A673 (cell line): ENCODE data around the gene SLC28A1. TPM values are rescaled to one million over a fixed set of nuclear protein-coding genes. Genes with fewer than 3 reads are reported as not detected.
"Not testable (repeated sequence)": the region's sequence is repeated elsewhere in the genome, so short reads cannot be mapped to it uniquely, and the experiment has no call there.

Experiments
- BruUV-seq: library from RNA; stranded (reverse); fragments of 400-500 nt; replicated peaks from 2 replicates; lab custom pipeline; 2021; lab: Mats Ljungman, UMichigan
- CTCF ChIA-PET: fragments of 300-600 bp; sonication (Branson Sonifier 250); formaldehyde crosslinking; loops from one replicate; lab custom pipeline; 2022; ENCODE audit warnings: antibody characterized with exemption; lab: Charles Lee
- POLR2A ChIA-PET: fragments of 300-600 bp; sonication (Branson Sonifier 250); formaldehyde crosslinking; loops from one replicate; lab custom pipeline; 2022; ENCODE audit warnings: antibody characterized with exemption; ENCODE audit not compliant: low non-redundant PET; lab: Charles Lee
- DNase-seq: peaks from one replicate; pipeline ENCODE4 v3.0.0-alpha.2; 2015; ENCODE audit warnings: low spot score
- H3K27ac ChIP-seq: fragments of 200-600 bp; sonication (generic); 2 replicates; pipeline ENCODE4 v1.5.1; 2016; ENCODE audit warnings: mixed run types, low read depth, mild to moderate bottlenecking, mixed read lengths, antibody characterized with exemption, low read length; ENCODE audit not compliant: poor library complexity, severe bottlenecking
- H3K27me3 ChIP-seq: fragments of 200-600 bp; sonication (generic); replicated peaks from 2 replicates; pipeline ENCODE4 v1.6.1; 2017; ENCODE audit warnings: mixed run types, low read depth, mild to moderate bottlenecking, mixed read lengths, antibody characterized with exemption, low read length; ENCODE audit not compliant: insufficient read depth, poor library complexity
- H3K36me3 ChIP-seq: fragments of 200-600 bp; sonication (generic); 2 replicates; pipeline ENCODE4 v1.6.1; 2016; ENCODE audit warnings: mixed run types, mild to moderate bottlenecking, mixed read lengths, antibody characterized with exemption, low read length; ENCODE audit not compliant: insufficient read depth, poor library complexity, severe bottlenecking
- H3K4me1 ChIP-seq: fragments of 200-600 bp; sonication (generic); 2 replicates; pipeline ENCODE4 v1.6.1; 2017; ENCODE audit warnings: mixed run types, mild to moderate bottlenecking, mixed read lengths, antibody characterized with exemption, low read length; ENCODE audit not compliant: insufficient read depth, poor library complexity, severe bottlenecking
- H3K4me3 ChIP-seq: fragments of 200-600 bp; sonication (generic); 2 replicates; pipeline ENCODE4 v1.5.1; 2016; ENCODE audit warnings: low read depth, mixed run types, mild to moderate bottlenecking, mixed read lengths, low read length; ENCODE audit not compliant: poor library complexity, severe bottlenecking
- H3K9me3 ChIP-seq: fragments of 200-600 bp; sonication (generic); 2 replicates; pipeline ENCODE4 v1.6.1; 2016; ENCODE audit warnings: mixed run types, low read depth, mild to moderate bottlenecking, mixed read lengths, antibody characterized with exemption, low read length; ENCODE audit not compliant: poor library complexity, severe bottlenecking
- CTCF ChIP-seq: fragments of 300-800, 200-600 bp; sonication (generic); conservative IDR thresholded peaks from 2 replicates; pipeline ENCODE4 v1.5.1; 2017; ENCODE audit warnings: low read depth, mild to moderate bottlenecking, antibody characterized with exemption, low read length, moderate library complexity, mixed read lengths
- EZH2 ChIP-seq: fragments of 200-600 bp; sonication (generic); IDR thresholded peaks from 2 replicates; pipeline ENCODE4 v1.6.1; 2017; ENCODE audit warnings: borderline replicate concordance, low read depth, mild to moderate bottlenecking, mixed read lengths, antibody characterized with exemption, low read length; ENCODE audit not compliant: poor library complexity, severe bottlenecking
- intact Hi-C: fragments of 100-400 bp; cut with micrococcal nuclease; formaldehyde crosslinking; loops from one replicate; pipeline ENCODE4 v1.10.0; 2022; ENCODE audit not compliant: unreplicated experiment
- total RNA-seq: library from RNA; stranded (reverse); gene quantifications from 2 replicates; pipeline ENCODE4 v1.2.3, GENCODE V29; 2021

SLC28A1 gene
- total RNA-seq, 1 experiment from 2014 or later = not detected

GRCh38 chr15:84874981-84875699 is 9.3 kb upstream of the SLC28A1 start:
- ChIA-PET POLR2A (no interaction called here), CTCF (interaction anchor here (1.1 kb wide), 1 partner anchor 304 kb away, joined by 7 read pairs; no protein-coding TSS in a partner anchor)
- DNase-seq = no peak
- BruUV-seq = no TSS peak
- H3K4me3 ChIP-seq = no peak overlapping the region
- intact Hi-C loops = no loop called here
- no peaks in the 10 kb centered on the region for H3K9me3 ChIP-seq
- no peaks in the 10 kb centered on the region for H3K27me3 ChIP-seq
- H3K27ac ChIP-seq = no peak overlapping the region
- no peak for TF ChIP-seq CTCF
- H3K36me3 ChIP-seq = no peaks in the 10 kb centered on the region
- no peaks in the 10 kb centered on the region for H3K4me1 ChIP-seq

- Histone ChIP-seq H3K9me3 (no peaks in the 10 kb centered on the region), H3K4me3 (no peak overlapping the region), H3K27me3 (no peaks in the 10 kb centered on the region), H3K27ac (no peak overlapping the region), H3K4me1 (no peaks in the 10 kb centered on the region), H3K36me3 (no peaks in the 10 kb centered on the region)
- TF ChIP-seq CTCF (no peak), EZH2 (no peak)
- intact Hi-C loops = no loop called here
- ChIA-PET POLR2A (no interaction called here), CTCF (interaction anchor here (0.7 to 1.1 kb wide), 2 partner anchors 21 to 305 kb away, joined by 3 to 7 read pairs; no protein-coding TSS in a partner anchor)
- DNase-seq = no peak
- no TSS peak for BruUV-seq
Observed at GRCh38 chr15:84876269-84876668, 8.2 kb upstream of the SLC28A1 start.

DNA sequence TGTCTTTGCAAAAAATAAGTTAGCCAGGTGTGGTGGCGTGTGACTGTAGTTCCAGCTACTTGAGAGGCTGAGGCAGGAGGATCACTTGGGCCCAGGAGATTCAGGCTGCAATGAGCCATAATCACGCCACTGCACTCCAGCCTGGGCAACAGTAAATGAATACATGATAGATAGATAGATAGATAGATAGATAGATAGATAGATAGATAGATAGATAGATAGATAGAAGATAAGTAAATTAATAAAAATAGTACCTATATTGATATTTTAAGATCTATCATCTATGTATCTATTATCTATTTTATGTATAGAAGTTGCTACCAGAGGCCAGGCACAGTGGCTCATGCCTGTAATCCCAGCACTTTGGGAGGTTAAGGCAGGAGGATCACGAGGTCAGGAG is 6.8 kb upstream of the SLC28A1 start:
- H3K4me1 ChIP-seq, H3K27ac ChIP-seq, H3K27me3 ChIP-seq, POLR2A ChIA-PET, H3K36me3 ChIP-seq, BruUV-seq, DNase-seq, H3K4me3 ChIP-seq, H3K9me3 ChIP-seq: not testable (repeated sequence)
- intact Hi-C loops = loop anchor here (2.0 kb wide), 1 partner anchor 289 kb away; no protein-coding TSS in a partner anchor
- CTCF ChIA-PET = interaction anchor here (1.2 kb wide), 2 partner anchors 50 to 290 kb away, joined by 4 to 7 read pairs; no protein-coding TSS in a partner anchor
